Adrenal gland (tissue), 5 donors: ENCODE data around the gene ABLIM1.

Source experiments
- POLR2A ChIP-seq, 2 donors: fragments of 450-650 bp; IDR thresholded peaks; one replicate each; pipeline ENCODE4 v1.6.1; 2017; ENCODE audit warnings: antibody characterized with exemption in 2 of 2, mild to moderate bottlenecking in 2 of 2, moderate library complexity in 1 of 2
- TF ChIP-seq, protein P1 (sequence below), 6 experiments: fragments of 450-650 bp in 4 of 6; fragments of 200-600 bp in 2 of 6; sonication (generic) in 1 of 6; IDR thresholded peaks; 1 replicate in 5 of 6; 2 replicates in 1 of 6; pipeline versions ENCODE4 v1.5.1 to v1.8.0; 2016 to 2021; ENCODE audit warnings: antibody characterized with exemption in 6 of 6, mild to moderate bottlenecking in 2 of 6, moderate library complexity in 1 of 6
- donor health status: DM: no; HTN: no; CAD: no.

DNA sequence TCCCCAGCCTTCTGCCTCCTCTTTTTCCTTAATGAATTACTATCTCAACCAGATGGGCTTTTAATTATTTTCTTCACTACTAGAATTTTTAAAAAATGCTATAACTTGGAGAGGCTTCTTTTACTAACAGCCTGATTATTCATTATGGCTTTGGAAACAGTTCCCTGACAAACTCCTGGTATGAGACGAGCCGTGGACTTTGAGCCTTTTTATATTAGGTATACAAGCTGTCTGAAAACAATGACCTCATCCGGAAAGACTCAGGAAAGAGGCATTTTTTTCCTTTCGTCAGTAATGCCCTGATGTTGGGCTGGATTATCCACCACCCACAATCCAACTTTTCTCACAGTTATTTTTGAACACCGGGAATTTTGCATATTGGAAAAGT, 26.7 kb upstream of the ABLIM1 start:
- TF ChIP-seq, protein P1, sequence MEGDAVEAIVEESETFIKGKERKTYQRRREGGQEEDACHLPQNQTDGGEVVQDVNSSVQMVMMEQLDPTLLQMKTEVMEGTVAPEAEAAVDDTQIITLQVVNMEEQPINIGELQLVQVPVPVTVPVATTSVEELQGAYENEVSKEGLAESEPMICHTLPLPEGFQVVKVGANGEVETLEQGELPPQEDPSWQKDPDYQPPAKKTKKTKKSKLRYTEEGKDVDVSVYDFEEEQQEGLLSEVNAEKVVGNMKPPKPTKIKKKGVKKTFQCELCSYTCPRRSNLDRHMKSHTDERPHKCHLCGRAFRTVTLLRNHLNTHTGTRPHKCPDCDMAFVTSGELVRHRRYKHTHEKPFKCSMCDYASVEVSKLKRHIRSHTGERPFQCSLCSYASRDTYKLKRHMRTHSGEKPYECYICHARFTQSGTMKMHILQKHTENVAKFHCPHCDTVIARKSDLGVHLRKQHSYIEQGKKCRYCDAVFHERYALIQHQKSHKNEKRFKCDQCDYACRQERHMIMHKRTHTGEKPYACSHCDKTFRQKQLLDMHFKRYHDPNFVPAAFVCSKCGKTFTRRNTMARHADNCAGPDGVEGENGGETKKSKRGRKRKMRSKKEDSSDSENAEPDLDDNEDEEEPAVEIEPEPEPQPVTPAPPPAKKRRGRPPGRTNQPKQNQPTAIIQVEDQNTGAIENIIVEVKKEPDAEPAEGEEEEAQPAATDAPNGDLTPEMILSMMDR (IDR thresholded peaks at IDR 0.05) = no peak
- TF ChIP-seq POLR2A (IDR thresholded peaks at IDR 0.05) = no peak
